Activated CD8-positive, alpha-beta memory T cell treated with anti-CD3 and anti-CD28 coated beads, Interleukin-2, amount 50 U/mL, for 24 hours (primary cell): Measurements from ENCODE around the gene ASB7.
"Not testable (repeated sequence)": the region's sequence is repeated elsewhere in the genome, so short reads cannot be mapped to it uniquely, and the experiment has no call there.

Source experiments
- DNase-seq: peaks from one replicate; pipeline ENCODE4 v3.0.0-alpha.2; 2020; ENCODE audit errors: extremely low read depth

ASB7 gene

GRCh38 chr15:100602064-100602822, at the start of gene ASB7, which contains the start of gene LINS1:
TSS of gene ASB7 (plus strand) at chr15:100602589. CDS start at chr15:100612217, 9,628 bp downstream.
TSS of gene LINS1 (minus strand) at chr15:100602184. CDS start at chr15:100580842, 21,342 bp downstream.
- peak; percentile 99 for DNase-seq

DNA sequence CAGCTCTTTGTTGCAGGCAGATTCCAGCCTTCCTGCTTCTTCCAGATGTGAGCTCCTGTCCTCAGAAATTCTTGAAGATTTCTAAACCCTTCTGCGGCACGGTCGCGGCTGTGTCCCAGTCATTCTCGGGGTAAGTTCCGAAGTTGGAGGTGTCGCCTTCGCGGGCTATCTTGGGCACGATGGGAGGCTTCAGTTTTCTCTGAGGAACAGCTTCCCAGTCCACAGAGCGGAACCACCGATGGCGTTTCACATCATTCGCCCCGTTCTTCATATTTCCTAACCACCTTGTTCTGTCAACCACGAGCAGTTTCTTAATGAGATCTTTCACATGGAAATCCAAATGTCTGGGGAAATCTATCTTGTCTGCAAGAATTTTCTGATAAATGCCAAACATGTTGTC, 48.9 kb upstream of the ASB7 start:
- no peak for DNase-seq

DNA sequence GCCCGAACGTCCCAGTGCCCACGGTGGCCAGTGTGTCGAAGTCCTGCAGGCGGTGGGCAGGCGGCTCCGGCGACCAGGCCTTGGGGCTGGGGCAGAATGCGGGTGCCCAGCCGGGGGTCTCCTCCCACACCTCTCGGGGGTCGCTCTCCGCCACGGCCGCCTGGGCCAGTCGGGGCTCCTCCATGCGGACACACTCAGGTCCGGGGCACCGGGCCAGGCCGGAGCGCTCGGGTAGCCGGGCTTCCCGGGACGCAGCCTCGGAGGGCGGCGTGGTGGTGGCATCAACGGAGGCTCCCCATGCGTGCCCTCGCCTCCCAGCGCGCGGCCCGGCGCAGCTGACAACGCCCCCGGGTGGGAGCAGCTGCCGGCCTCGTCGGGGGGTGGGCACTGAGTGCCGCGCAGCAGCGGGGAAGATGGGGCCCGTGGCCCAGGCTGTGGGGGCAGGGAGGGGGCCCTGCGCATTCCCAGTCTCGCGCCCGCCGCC, 43.6 kb upstream of the ASB7 start:
- DNase-seq, result no peak

GRCh38 chr15:100559330-100559729, 43.1 kb upstream of the ASB7 start:
- DNase-seq, result no peak

GRCh38 chr15:100560323-100560722, 42.1 kb upstream of the ASB7 start:
- no peak for DNase-seq

GRCh38 chr15:100565591-100565990, 36.8 kb upstream of the ASB7 start:
- no peak for DNase-seq

- DNase-seq, result no peak
Measured at GRCh38 chr15:100566850-100567628, 35.4 kb upstream of the ASB7 start.

DNA sequence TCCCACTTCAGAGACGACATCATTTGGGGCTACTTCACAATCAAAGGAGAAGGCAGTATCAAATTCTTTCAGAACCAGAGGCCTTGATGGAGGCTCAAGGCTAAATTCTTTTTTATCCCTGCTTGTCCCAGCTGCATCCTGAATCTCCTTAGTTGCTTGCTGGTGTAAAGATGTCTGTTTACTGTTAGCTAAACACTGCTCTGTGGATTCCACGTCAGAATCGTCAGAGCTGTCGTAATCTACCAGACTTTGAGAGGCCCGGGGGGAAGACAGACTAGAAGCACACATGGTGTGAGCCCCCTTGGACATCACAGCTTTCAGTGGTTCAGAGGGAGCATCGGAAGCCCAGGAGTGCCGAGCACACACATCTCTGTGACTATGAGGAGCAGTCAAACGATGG, 33.0 kb upstream of the ASB7 start:
- DNase-seq, result no peak

DNA sequence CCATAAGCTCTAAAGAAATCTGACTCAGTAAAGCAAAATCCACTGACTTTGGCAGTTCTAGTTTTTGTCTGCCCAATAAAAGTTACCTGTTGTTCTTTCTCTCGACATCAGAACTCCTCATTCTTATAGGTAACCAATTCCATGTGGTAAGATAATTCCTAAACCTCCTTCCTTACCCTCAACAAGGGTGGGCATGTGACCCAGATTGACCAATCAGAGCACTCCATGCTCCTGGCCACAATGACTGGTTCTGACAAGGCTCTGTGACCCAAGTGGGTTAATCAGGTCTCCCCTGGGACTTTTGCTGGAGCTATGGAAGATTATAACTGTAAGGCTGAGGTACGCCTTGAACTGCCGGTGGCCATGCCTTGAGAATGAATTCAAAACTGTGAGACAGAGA, 32.1 kb upstream of the ASB7 start:
- DNase-seq, result no peak

DNA sequence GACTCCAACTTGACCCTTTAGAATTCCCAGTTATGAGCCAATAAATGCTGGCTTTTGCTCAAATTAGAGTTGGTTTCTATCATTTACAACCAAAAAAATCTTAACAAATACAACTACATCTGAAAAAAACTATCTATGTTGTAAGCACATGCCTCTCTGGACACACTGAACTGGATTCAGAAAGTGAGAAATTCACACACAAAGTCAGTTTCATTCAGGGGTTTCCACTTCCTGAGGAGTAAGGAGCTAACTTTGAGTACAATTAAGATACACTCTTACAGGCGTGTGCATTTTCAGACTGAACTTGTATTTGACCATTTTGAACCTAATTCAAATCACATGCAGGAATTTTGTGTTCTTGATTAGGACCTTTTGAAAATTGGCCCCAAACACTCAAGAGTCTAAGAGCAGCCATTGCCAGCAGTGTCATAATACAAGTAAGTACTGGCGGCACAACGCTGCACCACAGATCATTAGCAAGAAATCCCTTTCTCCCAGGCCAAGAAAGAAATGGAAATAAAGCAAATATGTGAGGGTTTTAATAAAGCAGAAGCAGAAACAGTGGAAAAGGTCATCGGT, 31.6 kb upstream of the ASB7 start:
- no peak for DNase-seq

GRCh38 chr15:100571592-100572167, 30.7 kb upstream of the ASB7 start:
- DNase-seq, result no peak

DNA sequence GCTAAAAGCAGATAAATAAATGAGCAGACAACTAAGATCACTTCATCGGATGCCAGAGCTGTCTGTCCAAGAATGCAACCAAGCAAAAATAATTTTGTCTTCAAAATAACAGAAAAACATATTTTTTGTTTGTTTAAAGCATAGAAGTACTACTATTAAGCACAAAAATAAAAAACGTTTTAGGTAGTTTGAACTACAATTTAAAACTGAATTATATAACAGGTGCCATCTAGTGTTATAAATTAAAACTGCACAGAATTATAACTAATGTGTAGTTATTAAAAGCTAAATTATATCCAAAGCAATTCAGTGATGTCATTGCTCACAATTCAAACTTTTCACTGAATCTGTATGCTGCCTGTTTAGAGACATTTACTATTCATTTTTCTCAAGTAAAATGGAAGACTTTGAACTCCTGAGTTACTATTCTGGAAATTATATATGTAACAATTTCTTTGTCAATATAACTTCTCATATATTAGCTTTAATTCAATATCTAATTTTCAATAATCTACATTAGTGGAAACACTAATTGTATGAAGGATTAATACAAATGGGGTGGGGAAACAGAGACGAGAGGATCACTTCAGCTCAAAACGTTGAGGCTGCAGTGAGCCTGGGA, 29.9 kb upstream of the ASB7 start:
- no peak for DNase-seq

GRCh38 chr15:100573526-100573925, 28.9 kb upstream of the ASB7 start:
- no peak for DNase-seq

DNA sequence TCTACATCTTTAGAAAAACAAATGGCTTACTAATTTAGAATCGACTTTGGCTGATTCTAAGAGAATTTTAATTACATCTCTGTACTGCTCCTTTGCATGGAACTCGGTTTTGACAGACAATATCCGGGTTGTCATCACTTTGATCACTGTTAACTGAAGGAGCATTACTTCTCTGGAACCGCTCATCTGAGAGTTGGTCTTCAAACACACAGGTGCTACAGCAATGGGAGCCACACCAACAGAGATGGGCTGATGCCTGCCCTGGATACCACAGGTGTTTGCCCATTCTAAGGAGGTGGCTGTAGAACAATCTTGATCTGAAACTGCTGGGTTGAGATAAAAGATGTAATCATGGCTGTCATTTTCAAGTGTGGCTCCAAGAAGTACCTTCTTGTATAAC, 22.0 kb upstream of the ASB7 start:
- DNase-seq, result no peak

DNA sequence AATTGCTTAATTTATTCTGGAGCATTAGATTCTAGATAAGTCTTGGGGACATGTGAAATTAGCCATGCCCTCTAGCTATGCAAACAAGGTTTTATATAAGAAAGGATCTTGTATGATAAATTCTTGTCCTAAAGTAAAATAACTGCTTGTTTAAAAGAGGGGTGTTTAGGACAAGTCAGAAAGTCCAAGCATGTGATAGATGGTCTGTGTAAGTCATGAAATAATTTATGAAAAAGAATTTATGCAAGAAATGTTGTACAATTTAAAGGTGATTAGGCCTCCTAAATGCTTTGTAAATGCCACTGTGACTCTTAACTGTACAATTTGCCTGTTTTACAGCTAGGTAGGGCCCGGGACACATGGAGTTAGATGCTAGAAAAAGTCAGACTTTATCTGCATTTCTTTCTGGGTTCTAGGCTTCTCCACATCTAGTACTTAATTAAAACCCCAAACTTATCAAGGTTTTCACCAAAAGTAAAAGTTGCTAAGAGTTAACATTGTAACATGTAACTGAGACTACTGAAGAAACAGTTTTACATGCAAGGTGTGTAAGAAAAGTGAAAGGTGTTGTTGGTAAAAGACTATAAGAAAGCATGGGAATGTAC, 13.6 kb upstream of the ASB7 start:
- no peak for DNase-seq

- not testable (repeated sequence) for DNase-seq
Measured at GRCh38 chr15:100591163-100591562, 11.2 kb upstream of the ASB7 start.

DNA sequence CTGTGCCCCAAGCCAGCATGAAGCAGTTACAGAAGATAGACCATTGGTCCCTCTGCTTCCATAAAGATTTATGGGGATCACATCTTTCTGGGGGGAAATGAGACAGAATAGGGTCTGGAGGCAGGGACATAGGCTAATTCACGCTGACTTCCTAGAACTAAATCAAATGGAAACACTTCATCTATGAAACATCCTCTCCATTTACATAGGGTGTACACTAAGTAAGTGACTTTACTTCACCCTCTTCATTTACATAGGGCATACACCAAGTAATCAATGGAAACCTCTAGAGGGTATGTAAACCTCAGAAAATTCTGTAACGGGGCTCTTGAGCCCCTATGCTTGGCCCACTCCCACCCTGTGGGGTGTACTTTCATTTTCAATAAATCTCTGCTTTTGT, 10.6 kb upstream of the ASB7 start:
- no peak for DNase-seq

DNA sequence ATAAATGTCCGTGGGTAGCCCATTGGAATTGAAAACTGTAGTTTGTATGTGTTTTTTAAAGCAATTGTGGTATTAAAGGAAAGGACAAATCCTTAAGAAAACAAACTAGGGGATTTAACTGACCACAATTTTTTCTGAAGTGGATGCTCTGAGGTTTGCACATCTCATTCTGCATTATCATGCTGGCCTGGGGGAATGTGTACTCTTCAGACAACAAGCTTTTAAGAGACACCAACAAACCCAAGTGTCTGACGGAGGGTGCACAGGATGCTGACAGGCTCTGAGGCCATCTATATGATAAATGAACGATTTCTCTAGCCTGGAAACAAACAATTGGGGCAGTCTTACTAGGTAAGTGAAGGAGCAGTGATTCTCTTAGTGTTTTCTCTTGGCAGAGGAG, 9.5 kb upstream of the ASB7 start:
- DNase-seq, result no peak

DNA sequence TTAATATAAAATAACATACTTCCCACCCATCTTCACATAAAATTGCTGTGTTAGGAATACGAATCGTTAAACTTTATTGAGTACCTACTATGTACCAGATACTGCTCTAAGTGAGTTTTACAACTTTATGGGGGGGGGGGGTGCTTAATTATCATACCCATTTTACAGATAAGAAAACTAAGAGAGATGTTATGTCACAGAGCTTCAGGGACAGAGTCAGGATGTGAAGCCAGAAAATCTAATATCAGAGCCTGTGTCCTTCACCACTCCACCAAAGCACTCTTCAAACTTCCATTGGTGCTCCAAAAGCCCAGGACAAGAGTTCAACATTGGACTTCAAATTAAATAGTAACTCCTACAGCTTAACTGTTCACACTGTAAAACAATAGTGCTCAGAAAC, 9.0 kb upstream of the ASB7 start:
- no peak for DNase-seq

GRCh38 chr15:100595964-100596363, 6.4 kb upstream of the ASB7 start:
- DNase-seq, result no peak

DNA sequence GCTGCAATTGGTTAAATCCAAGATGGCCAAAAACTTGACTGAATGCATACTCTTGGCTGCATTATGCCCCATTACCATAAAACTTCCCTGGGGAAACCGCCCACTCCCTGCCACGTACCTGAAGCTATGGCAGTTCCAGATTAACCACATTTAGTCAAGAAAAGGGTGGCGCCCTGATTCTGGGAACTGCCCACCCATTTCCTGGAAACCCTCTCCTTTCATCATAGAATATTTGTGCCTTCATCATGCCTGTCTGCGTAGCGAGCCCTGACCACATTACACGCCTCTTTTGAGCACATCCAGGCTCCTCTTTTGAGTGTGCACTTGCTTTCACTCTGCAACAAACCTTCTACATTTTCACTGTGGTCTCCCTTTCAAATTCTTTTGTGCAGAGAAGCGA, 5.6 kb upstream of the ASB7 start:
- DNase-seq, result peak; percentile 89
